ENCODE data around the gene OR1G1. TPM values are rescaled to one million over a fixed set of nuclear protein-coding genes. Genes with fewer than 3 reads are reported as not detected.
"Not testable (repeated sequence)": the region's sequence is repeated elsewhere in the genome, so short reads cannot be mapped to it uniquely, and the experiment has no call there.

OR1G1 gene
- total RNA-seq = not detected

- ATAC-seq (ENCODE audit: low read depth) = no peak
- POLR2A ChIA-PET = no interaction called here
- no peaks in the 10 kb centered on the region for H3K36me3 Mint-ChIP-seq
- H3K27me3 Mint-ChIP-seq = peaks cover 4% of the 10 kb centered on the region
- no peaks in the 10 kb centered on the region for H3K9me3 Mint-ChIP-seq
- DNase-seq = no peak
- H3K4me3 Mint-ChIP-seq = no peak within 1 kb of the TSS
- no peaks in the 10 kb centered on the region for H3K4me1 Mint-ChIP-seq
- H3K27ac Mint-ChIP-seq = no peak within 1 kb of the TSS
These were observed at the start of gene OR1G1 for GRCh38 chr17:3127451-3127850. TSS of gene OR1G1 (minus strand) at chr17:3127551. CDS start at chr17:3127551, 0 bp downstream.

GRCh38 chr17:3167574-3167973, 40.2 kb upstream of the OR1G1 start:
- no peak for ATAC-seq (ENCODE audit: low read depth)

GRCh38 chr17:3157218-3157617, 29.9 kb upstream of the OR1G1 start:
- peaks cover 19% of the 10 kb centered on the region for H3K27me3 Mint-ChIP-seq
- DNase-seq (no peak), ATAC-seq (ENCODE audit: low read depth) (no peak)
- H3K27ac Mint-ChIP-seq = no peak overlapping the region
- H3K36me3 Mint-ChIP-seq = no peaks in the 10 kb centered on the region
- no peaks in the 10 kb centered on the region for H3K9me3 Mint-ChIP-seq
- no peak overlapping the region for H3K4me3 Mint-ChIP-seq
- H3K4me1 Mint-ChIP-seq = no peaks in the 10 kb centered on the region
- POLR2A ChIA-PET = no interaction called here

More at GRCh38 chr17:3167574-3167973, 40.2 kb upstream of the OR1G1 start:
- POLR2A ChIA-PET = no interaction called here
- Mint-ChIP-seq H3K27ac (no peak overlapping the region), H3K27me3 (peaks cover 2% of the 10 kb centered on the region), H3K9me3 (no peaks in the 10 kb centered on the region), H3K36me3 (no peaks in the 10 kb centered on the region), H3K4me1 (peaks cover 3% of the 10 kb centered on the region), H3K4me3 (peak overlapping the region; percentile 9)
- DNase-seq = no peak

GRCh38 chr17:3137494-3137893, 10.1 kb upstream of the OR1G1 start:
- H3K4me3 Mint-ChIP-seq; H3K9me3 Mint-ChIP-seq; H3K27me3 Mint-ChIP-seq; H3K27ac Mint-ChIP-seq; ATAC-seq (ENCODE audit: low read depth); H3K4me1 Mint-ChIP-seq; DNase-seq; POLR2A ChIA-PET; H3K36me3 Mint-ChIP-seq: not testable (repeated sequence)

- ATAC-seq (ENCODE audit: low read depth) (no peak), DNase-seq (no peak)
- H3K4me1 Mint-ChIP-seq = no peaks in the 10 kb centered on the region
- POLR2A ChIA-PET = no interaction called here
- H3K4me3 Mint-ChIP-seq = no peak within 1 kb of the TSS
- no peak within 1 kb of the TSS for H3K27ac Mint-ChIP-seq
- H3K36me3 Mint-ChIP-seq = no peaks in the 10 kb centered on the region
- peaks cover 2% of the 10 kb centered on the region for H3K27me3 Mint-ChIP-seq
- H3K9me3 Mint-ChIP-seq = peaks cover 8% of the 10 kb centered on the region
These were observed 23.0 kb downstream of the OR1G1 start, which contains the start of gene OR1D2 for GRCh38 chr17:3104322-3104721. TSS of gene OR1D2 (minus strand) at chr17:3104422. CDS start at chr17:3092996, 11,426 bp downstream.

Other genes starting within 250 kb of the OR1G1 start
- gene OR1D5, start 63.9 kb downstream of the OR1G1 start, total RNA-seq = not detected
- not detected for gene OR1D2, start 23.1 kb downstream of the OR1G1 start, total RNA-seq
- not detected for gene OR1A2, start 70.0 kb upstream of the OR1G1 start, total RNA-seq
- gene OR1A1, start 80.1 kb upstream of the OR1G1 start, total RNA-seq = not detected
- gene OR3A1, start 170.8 kb upstream of the OR1G1 start, total RNA-seq = under 1 TPM; 0.23 to 0.39 TPM